Kidney (tissue), 14 donors: Measurements from ENCODE around the gene TLE1. TPM values are rescaled to one million over a fixed set of nuclear protein-coding genes. Genes with fewer than 3 reads are reported as not detected.

Experiments used
- DNase-seq, 5 donors: peaks; one replicate each; pipeline ENCODE4 v3.0.0-alpha.2; 2013 to 2020
- FAIRE-seq: peaks from 2 replicates; lab custom pipeline; 2012; peaks lifted over from hg19 to GRCh38; lab: Jason Lieb, UNC
- H3K27ac ChIP-seq, 2 donors: one replicate each; pipeline ENCODE4 v1.7.0; 2013; ENCODE audit warnings: low read depth in 2 of 2, low read length in 2 of 2, inconsistent platforms in 1 of 2
- H3K27me3 ChIP-seq: one replicate; pipeline ENCODE4 v1.7.1; 2013; ENCODE audit warnings: low read length, inconsistent platforms; ENCODE audit not compliant: control insufficient read depth, insufficient read depth
- H3K36me3 ChIP-seq, 3 donors: one replicate each; pipeline versions ENCODE4 v1.7.0 to v1.7.1; 2013; ENCODE audit warnings: low read length in 3 of 3, control low read depth in 1 of 3, inconsistent platforms in 1 of 3; ENCODE audit not compliant: insufficient read depth in 3 of 3, control insufficient read depth in 2 of 3
- H3K4me1 ChIP-seq, 3 donors: one replicate each; pipeline versions ENCODE4 v1.7.0 to v1.7.1; 2013; ENCODE audit warnings: low read length in 3 of 3, inconsistent platforms in 1 of 3, low read depth in 1 of 3; ENCODE audit not compliant: control insufficient read depth in 2 of 3, insufficient read depth in 2 of 3
- H3K4me3 ChIP-seq, 3 donors: one replicate each; pipeline versions ENCODE4 v1.7.0 to v1.8.1; 2013; ENCODE audit warnings: low read length in 3 of 3, control low read depth in 1 of 3, inconsistent platforms in 1 of 3
- H3K9ac ChIP-seq, 3 donors: one replicate each; pipeline versions ENCODE4 v1.7.0 to v1.7.1; 2013; ENCODE audit warnings: low read length in 3 of 3, control low read depth in 1 of 3, inconsistent platforms in 1 of 3
- H3K9me3 ChIP-seq, 3 donors: one replicate each; pipeline versions ENCODE4 v1.7.0 to v1.7.1; 2013; ENCODE audit warnings: low read length in 3 of 3, control low read depth in 1 of 3, inconsistent platforms in 1 of 3; ENCODE audit not compliant: control insufficient read depth in 2 of 3, insufficient read depth in 1 of 3
- intact Hi-C: fragments of 100-400 bp; cut with DNase I; formaldehyde crosslinking; loops from one replicate; pipeline ENCODE4 v1.11.1; 2022
- polyA plus RNA-seq: library from polyadenylated mRNA; stranded (reverse); fragments of 350-450 nt; fragmentation: Illumina TruSeq; extraction: RNeasy Lipid Tissue Mini Kit (QIAGEN cat#74804); gene quantifications from one replicate; pipeline ENCODE4 v1.2.3, GENCODE V29; 2014; ENCODE audit warnings: low read depth, low replicate concordance; ENCODE audit not compliant: insufficient read depth
- total RNA-seq: library from RNA; stranded (reverse); fragmentation: NEBNext Ultra II Directional; extraction: Animal tissue kit (Norgen Biotek cat#: 25700); gene quantifications from one replicate; pipeline ENCODE4 v1.2.1, GENCODE V29; 2021
- TF ChIP-seq, protein P1 (sequence below): IDR thresholded peaks from 3 replicates; pipeline ENCODE4 v1.5.1; 2012; ENCODE audit warnings: mild to moderate bottlenecking, moderate library complexity, borderline replicate concordance; ENCODE audit not compliant: insufficient read depth; ENCODE audit errors: extremely low read depth
- donor health status: control.
- donor health status: control.
- donor health status: control.
- donor health status: control.
- donor health status: control.
- donor health status: DM: yes; HTN: yes; CAD: no.
- donor health status: Normal renal cell carcinoma (clear cell type).

The TLE1 gene
- total and polyA plus RNA-seq, 2 donors from 2014 or later, result 10.8 to 52.5 TPM

GRCh38 chr9:81669041-81669651, 20.2 kb downstream of the TLE1 start:
- FAIRE-seq, result no peak
- intact Hi-C loops, result no loop called here

DNA sequence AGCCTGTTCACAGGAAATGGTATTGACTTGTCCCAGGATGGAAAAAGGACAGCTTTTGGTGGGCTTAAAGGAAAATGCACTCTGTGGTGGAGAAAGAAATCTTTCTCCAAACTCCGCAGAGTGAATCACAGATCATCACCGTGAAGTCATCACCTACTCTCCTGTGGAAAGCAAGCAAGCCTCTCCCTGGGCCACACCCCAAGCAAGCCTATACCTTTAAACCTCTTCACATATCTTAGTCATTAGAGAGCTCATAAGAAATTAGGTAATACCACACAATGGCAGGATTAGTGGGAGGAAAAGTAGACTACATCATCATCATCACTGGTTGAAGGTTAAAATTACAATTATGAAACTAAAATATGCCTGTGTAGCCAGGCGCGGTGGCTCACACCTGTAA, 23.2 kb downstream of the TLE1 start:
- TF ChIP-seq, protein P1, sequence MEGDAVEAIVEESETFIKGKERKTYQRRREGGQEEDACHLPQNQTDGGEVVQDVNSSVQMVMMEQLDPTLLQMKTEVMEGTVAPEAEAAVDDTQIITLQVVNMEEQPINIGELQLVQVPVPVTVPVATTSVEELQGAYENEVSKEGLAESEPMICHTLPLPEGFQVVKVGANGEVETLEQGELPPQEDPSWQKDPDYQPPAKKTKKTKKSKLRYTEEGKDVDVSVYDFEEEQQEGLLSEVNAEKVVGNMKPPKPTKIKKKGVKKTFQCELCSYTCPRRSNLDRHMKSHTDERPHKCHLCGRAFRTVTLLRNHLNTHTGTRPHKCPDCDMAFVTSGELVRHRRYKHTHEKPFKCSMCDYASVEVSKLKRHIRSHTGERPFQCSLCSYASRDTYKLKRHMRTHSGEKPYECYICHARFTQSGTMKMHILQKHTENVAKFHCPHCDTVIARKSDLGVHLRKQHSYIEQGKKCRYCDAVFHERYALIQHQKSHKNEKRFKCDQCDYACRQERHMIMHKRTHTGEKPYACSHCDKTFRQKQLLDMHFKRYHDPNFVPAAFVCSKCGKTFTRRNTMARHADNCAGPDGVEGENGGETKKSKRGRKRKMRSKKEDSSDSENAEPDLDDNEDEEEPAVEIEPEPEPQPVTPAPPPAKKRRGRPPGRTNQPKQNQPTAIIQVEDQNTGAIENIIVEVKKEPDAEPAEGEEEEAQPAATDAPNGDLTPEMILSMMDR, result no peak
- no peak overlapping the region for H3K27ac ChIP-seq

More at GRCh38 chr9:81669041-81669651, 20.2 kb downstream of the TLE1 start:
- Histone ChIP-seq H3K36me3 (no peaks in the 10 kb centered on the region), H3K4me3 (no peak overlapping the region), H3K9me3 (no peaks in the 10 kb centered on the region), H3K4me1 (peaks cover 5 to 12% (median 5%) of the 10 kb centered on the region in 3 donors), H3K27me3 (no peaks in the 10 kb centered on the region), H3K9ac (no peak overlapping the region), H3K27ac (no peak overlapping the region)
- TF ChIP-seq, protein P1, result no peak
- DNase-seq, result no peak

GRCh38 chr9:81665322-81665871, 23.9 kb downstream of the TLE1 start:
- FAIRE-seq, result no peak
- intact Hi-C loops, result no loop called here

More for the DNA sequence above, 23.2 kb downstream of the TLE1 start:
- Histone ChIP-seq H3K4me3 (no peak overlapping the region), H3K4me1 (peaks cover 5 to 8% (median 7%) of the 10 kb centered on the region in 3 donors), H3K27me3 (no peaks in the 10 kb centered on the region), H3K36me3 (no peaks in the 10 kb centered on the region), H3K9me3 (no peaks in the 10 kb centered on the region), H3K9ac (no peak overlapping the region)
- intact Hi-C loops, result no loop called here
- FAIRE-seq, result no peak
- no peak for DNase-seq

More at GRCh38 chr9:81665322-81665871, 23.9 kb downstream of the TLE1 start:
- peaks cover 5 to 8% (median 7%) of the 10 kb centered on the region in 3 donors for H3K4me1 ChIP-seq
- no peaks in the 10 kb centered on the region for H3K9me3 ChIP-seq
- H3K27ac ChIP-seq, result no peak overlapping the region
- no peak overlapping the region for H3K4me3 ChIP-seq
- DNase-seq, result peak in 2 of 5 donors; percentile 21 to 27
- H3K36me3 ChIP-seq, result no peaks in the 10 kb centered on the region
- H3K9ac ChIP-seq, result no peak overlapping the region
- H3K27me3 ChIP-seq, result no peaks in the 10 kb centered on the region
- TF ChIP-seq, protein P1, result no peak
